SK-N-SH treated with all-trans-retinoic acid at 6 μM for 48 hours (cell line): Measurements from ENCODE around the gene CNTNAP2.

Experiments used
- ATAC-seq: fragments of 200-7000 bp; cut with Tn5 transposase; 3 replicates; pipeline ENCODE4 v1.9.1; 2020; ENCODE audit warnings: mild to moderate bottlenecking, moderate library complexity
- ARNTL ChIP-seq: fragments of 450-650 bp; formaldehyde crosslinking; IDR thresholded peaks from 2 replicates; pipeline ENCODE4 v1.5.0; 2020; ENCODE audit warnings: low read depth, mild to moderate bottlenecking, moderate library complexity, borderline replicate concordance
- BACH2 ChIP-seq: fragments of 250-450 bp; sonication (Bioruptor Pico); IDR thresholded peaks from 2 replicates; pipeline ENCODE4 v1.9.0; 2021; ENCODE audit warnings: mild to moderate bottlenecking, borderline replicate concordance
- CSDC2 ChIP-seq: fragments of 250-450 bp; sonication (Bioruptor Pico); IDR thresholded peaks from 2 replicates; pipeline ENCODE4 v1.5.0; 2020; ENCODE audit warnings: mild to moderate bottlenecking, moderate library complexity
- ESRRG ChIP-seq: fragments of 250-450 bp; sonication (Bioruptor Pico); IDR thresholded peaks from 2 replicates; pipeline ENCODE4 v1.6.1; 2021; ENCODE audit warnings: mild to moderate bottlenecking
- GLIS3 ChIP-seq: fragments of 250-450 bp; sonication (Bioruptor Pico); IDR thresholded peaks from 2 replicates; pipeline ENCODE4 v1.5.0; 2020; ENCODE audit warnings: mild to moderate bottlenecking, moderate library complexity
- ISL1 ChIP-seq: fragments of 250-450 bp; sonication (Bioruptor Pico); IDR thresholded peaks from 2 replicates; pipeline ENCODE4 v2.1.2; 2022; ENCODE audit warnings: mild to moderate bottlenecking, moderate library complexity
- OSR1 ChIP-seq: fragments of 250-450 bp; sonication (Bioruptor Pico); IDR thresholded peaks from 2 replicates; pipeline ENCODE4 v1.8.0; 2022; ENCODE audit warnings: moderate library complexity, mild to moderate bottlenecking, inconsistent platforms
- PPARA ChIP-seq: fragments of 250-450 bp; sonication (Bioruptor Pico); IDR thresholded peaks from 2 replicates; pipeline ENCODE4 v1.5.0; 2020; ENCODE audit warnings: mild to moderate bottlenecking, borderline replicate concordance
- RARB ChIP-seq: fragments of 250-450 bp; sonication (Bioruptor Pico); IDR thresholded peaks from 2 replicates; pipeline ENCODE4 v1.8.0; 2021; ENCODE audit warnings: mild to moderate bottlenecking, moderate library complexity
- SNAI2 ChIP-seq: fragments of 250-450 bp; sonication (Bioruptor Pico); IDR thresholded peaks from 2 replicates; pipeline ENCODE4 v1.5.0; 2020; ENCODE audit warnings: mild to moderate bottlenecking, moderate library complexity
- TCF4 ChIP-seq: fragments of 250-450 bp; sonication (Bioruptor Pico); IDR thresholded peaks from 2 replicates; pipeline ENCODE4 v1.8.0; 2021; ENCODE audit warnings: mild to moderate bottlenecking, moderate library complexity, borderline replicate concordance
- TOX ChIP-seq: fragments of 250-450 bp; sonication (Bioruptor Pico); IDR thresholded peaks from 2 replicates; pipeline ENCODE4 v1.8.0; 2021; ENCODE audit warnings: mild to moderate bottlenecking, moderate library complexity, borderline replicate concordance
- ZC3H10 ChIP-seq: fragments of 250-450 bp; sonication (Bioruptor Pico); IDR thresholded peaks from 2 replicates; pipeline ENCODE4 v1.5.1; 2021; ENCODE audit warnings: mild to moderate bottlenecking, moderate library complexity
- ZFP3 ChIP-seq: fragments of 250-450 bp; sonication (Bioruptor Pico); IDR thresholded peaks from 2 replicates; pipeline ENCODE4 v1.5.0; 2020; ENCODE audit warnings: mild to moderate bottlenecking, moderate library complexity
- ZFP30 ChIP-seq: fragments of 450-650 bp; formaldehyde crosslinking; IDR thresholded peaks from 2 replicates; pipeline ENCODE4 v1.5.0; 2022; ENCODE audit warnings: mild to moderate bottlenecking, moderate library complexity
- ZNF70 ChIP-seq: fragments of 450-650 bp; formaldehyde crosslinking; IDR thresholded peaks from 2 replicates; pipeline ENCODE4 v1.5.0; 2020; ENCODE audit warnings: mild to moderate bottlenecking, moderate library complexity
- ZNF8 ChIP-seq: fragments of 450-650 bp; formaldehyde crosslinking; IDR thresholded peaks from 2 replicates; pipeline ENCODE4 v1.5.0; 2020; ENCODE audit warnings: mild to moderate bottlenecking, moderate library complexity
- TF ChIP-seq, protein P1 (sequence below): fragments of 250-450 bp; sonication (Bioruptor Pico); IDR thresholded peaks from 2 replicates; pipeline ENCODE4 v1.5.1; 2021; ENCODE audit warnings: mild to moderate bottlenecking, moderate library complexity
- TF ChIP-seq, protein P2 (sequence below): fragments of 250-450 bp; sonication (Bioruptor Pico); IDR thresholded peaks from 2 replicates; pipeline ENCODE4 v1.5.0; 2020; ENCODE audit warnings: mild to moderate bottlenecking, moderate library complexity
- TF ChIP-seq, protein P3 (sequence below): fragments of 250-450 bp; sonication (Bioruptor Pico); IDR thresholded peaks from 2 replicates; pipeline ENCODE4 v1.8.0; 2021; ENCODE audit warnings: low read depth, mild to moderate bottlenecking, moderate library complexity, borderline replicate concordance
- TF ChIP-seq, protein P4 (sequence below): fragments of 250-450 bp; sonication (Bioruptor Pico); IDR thresholded peaks from 2 replicates; pipeline ENCODE4 v1.5.1; 2020; ENCODE audit warnings: low read depth, mild to moderate bottlenecking, moderate library complexity

The CNTNAP2 gene

DNA sequence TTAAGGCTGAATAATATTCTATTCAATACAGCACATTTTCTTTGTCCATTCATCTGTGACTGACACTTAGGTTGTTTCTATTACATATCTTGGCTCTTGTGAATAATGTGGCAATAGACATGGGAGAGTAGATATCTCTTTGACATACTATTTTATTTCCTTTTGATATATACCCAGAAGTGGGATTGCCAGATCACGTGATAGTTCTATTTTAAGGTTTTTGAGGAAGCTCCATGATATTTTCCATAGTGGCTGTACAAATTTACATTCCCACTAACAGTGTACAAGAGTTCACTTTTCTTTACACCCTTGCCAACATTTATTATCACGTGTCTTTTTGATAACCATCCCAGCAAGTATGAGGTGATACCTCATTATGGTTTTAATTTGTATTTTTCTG, 1114.7 kb downstream of the CNTNAP2 start:
- TF ChIP-seq SNAI2 (CRISPR knock-in tag) (no peak), ZNF8 (no peak), OSR1 (CRISPR knock-in tag) (no peak), ZNF70 (no peak), ISL1 (CRISPR knock-in tag) (no peak), TOX (CRISPR knock-in tag) (no peak), ARNTL (no peak), GLIS3 (CRISPR knock-in tag) (no peak), BACH2 (CRISPR knock-in tag) (no peak)
- TF ChIP-seq, protein P1, sequence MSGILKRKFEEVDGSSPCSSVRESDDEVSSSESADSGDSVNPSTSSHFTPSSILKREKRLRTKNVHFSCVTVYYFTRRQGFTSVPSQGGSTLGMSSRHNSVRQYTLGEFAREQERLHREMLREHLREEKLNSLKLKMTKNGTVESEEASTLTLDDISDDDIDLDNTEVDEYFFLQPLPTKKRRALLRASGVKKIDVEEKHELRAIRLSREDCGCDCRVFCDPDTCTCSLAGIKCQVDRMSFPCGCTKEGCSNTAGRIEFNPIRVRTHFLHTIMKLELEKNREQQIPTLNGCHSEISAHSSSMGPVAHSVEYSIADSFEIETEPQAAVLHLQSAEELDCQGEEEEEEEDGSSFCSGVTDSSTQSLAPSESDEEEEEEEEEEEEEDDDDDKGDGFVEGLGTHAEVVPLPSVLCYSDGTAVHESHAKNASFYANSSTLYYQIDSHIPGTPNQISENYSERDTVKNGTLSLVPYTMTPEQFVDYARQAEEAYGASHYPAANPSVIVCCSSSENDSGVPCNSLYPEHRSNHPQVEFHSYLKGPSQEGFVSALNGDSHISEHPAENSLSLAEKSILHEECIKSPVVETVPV (CRISPR knock-in tag), result no peak
- ATAC-seq, result no peak

DNA sequence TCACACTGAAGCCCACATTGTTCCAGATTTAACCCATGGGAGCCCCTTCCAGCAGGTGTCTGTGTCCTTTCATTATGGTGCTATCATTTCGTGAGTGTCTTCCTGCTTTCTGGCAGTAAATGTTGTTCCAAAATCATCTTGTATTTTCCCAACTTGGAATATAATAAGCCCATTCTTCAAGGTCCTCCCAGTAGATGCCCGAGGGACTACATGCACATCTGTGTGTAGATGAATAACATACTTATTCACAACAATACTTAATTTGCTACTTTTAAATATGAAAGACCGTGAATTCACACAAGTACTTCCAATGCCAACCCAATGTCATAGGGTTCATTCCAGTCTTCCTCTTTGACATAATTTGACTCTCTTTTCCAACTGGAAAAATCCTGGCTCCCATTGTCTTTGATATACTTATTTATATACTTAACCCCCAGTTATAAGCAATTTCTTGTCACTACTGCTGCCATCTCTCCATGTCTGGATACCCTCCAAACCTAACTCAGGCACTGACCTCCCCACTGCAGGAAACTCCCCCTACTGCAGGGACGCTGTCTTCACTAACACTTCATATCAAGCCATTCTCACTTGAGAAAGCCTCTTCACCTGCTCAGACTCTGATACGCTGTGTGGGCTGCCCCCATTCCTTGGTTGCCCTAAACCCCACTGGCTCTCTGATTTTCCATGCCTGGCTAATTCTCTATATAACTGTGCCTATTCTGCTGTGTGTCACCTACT, 1119.2 kb downstream of the CNTNAP2 start:
- no peak for TF ChIP-seq ZNF8
- no peak for ATAC-seq

DNA sequence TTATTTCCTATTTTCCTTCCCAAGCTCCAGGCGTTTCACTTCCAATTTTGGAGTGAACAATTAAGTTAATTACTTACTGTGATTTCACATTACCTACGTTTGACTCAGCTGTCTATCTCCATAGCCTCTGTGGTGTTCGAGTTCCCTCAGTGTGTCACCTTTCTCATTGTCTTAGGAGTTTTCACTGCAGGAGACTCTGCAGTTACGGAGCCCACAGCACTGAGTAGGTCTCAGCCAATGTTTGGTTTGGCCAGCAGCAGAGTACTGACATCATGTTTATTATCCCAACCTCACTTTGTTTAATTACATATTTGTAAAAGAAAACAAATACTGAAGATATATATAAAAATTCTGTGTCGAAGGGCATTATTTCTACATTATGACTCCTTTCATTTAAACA, 1123.9 kb downstream of the CNTNAP2 start:
- ATAC-seq, result no peak
- TF ChIP-seq ZNF70 (no peak), TOX (CRISPR knock-in tag) (no peak), ZNF8 (no peak), GLIS3 (CRISPR knock-in tag) (no peak), PPARA (CRISPR knock-in tag) (no peak), ESRRG (CRISPR knock-in tag) (no peak), SNAI2 (CRISPR knock-in tag) (no peak), ZFP30 (CRISPR knock-in tag) (no peak), ZFP3 (CRISPR knock-in tag) (no peak), TCF4 (CRISPR knock-in tag) (no peak), ZC3H10 (no peak), RARB (no peak), OSR1 (CRISPR knock-in tag) (no peak), CSDC2 (CRISPR knock-in tag) (no peak), ISL1 (CRISPR knock-in tag) (no peak)
- TF ChIP-seq, protein P2, sequence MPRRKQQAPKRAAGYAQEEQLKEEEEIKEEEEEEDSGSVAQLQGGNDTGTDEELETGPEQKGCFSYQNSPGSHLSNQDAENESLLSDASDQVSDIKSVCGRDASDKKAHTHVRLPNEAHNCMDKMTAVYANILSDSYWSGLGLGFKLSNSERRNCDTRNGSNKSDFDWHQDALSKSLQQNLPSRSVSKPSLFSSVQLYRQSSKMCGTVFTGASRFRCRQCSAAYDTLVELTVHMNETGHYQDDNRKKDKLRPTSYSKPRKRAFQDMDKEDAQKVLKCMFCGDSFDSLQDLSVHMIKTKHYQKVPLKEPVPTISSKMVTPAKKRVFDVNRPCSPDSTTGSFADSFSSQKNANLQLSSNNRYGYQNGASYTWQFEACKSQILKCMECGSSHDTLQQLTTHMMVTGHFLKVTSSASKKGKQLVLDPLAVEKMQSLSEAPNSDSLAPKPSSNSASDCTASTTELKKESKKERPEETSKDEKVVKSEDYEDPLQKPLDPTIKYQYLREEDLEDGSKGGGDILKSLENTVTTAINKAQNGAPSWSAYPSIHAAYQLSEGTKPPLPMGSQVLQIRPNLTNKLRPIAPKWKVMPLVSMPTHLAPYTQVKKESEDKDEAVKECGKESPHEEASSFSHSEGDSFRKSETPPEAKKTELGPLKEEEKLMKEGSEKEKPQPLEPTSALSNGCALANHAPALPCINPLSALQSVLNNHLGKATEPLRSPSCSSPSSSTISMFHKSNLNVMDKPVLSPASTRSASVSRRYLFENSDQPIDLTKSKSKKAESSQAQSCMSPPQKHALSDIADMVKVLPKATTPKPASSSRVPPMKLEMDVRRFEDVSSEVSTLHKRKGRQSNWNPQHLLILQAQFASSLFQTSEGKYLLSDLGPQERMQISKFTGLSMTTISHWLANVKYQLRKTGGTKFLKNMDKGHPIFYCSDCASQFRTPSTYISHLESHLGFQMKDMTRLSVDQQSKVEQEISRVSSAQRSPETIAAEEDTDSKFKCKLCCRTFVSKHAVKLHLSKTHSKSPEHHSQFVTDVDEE (CRISPR knock-in tag), result no peak
- TF ChIP-seq, protein P3, sequence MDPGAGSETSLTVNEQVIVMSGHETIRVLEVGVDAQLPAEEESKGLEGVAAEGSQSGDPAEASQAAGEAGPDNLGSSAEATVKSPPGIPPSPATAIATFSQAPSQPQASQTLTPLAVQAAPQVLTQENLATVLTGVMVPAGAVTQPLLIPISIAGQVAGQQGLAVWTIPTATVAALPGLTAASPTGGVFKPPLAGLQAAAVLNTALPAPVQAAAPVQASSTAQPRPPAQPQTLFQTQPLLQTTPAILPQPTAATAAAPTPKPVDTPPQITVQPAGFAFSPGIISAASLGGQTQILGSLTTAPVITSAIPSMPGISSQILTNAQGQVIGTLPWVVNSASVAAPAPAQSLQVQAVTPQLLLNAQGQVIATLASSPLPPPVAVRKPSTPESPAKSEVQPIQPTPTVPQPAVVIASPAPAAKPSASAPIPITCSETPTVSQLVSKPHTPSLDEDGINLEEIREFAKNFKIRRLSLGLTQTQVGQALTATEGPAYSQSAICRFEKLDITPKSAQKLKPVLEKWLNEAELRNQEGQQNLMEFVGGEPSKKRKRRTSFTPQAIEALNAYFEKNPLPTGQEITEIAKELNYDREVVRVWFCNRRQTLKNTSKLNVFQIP (CRISPR knock-in tag), result no peak
- TF ChIP-seq, protein P1 (CRISPR knock-in tag), result no peak
- TF ChIP-seq, protein P4, sequence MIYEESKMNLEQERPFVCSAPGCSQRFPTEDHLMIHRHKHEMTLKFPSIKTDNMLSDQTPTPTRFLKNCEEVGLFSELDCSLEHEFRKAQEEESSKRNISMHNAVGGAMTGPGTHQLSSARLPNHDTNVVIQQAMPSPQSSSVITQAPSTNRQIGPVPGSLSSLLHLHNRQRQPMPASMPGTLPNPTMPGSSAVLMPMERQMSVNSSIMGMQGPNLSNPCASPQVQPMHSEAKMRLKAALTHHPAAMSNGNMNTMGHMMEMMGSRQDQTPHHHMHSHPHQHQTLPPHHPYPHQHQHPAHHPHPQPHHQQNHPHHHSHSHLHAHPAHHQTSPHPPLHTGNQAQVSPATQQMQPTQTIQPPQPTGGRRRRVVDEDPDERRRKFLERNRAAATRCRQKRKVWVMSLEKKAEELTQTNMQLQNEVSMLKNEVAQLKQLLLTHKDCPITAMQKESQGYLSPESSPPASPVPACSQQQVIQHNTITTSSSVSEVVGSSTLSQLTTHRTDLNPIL (CRISPR knock-in tag), result no peak
